ENCODE results near the gene DDX54.
A peak's percentile ranks its signal among the peaks of the same experiment; 100 is the strongest.

The DDX54 gene

GRCh38 chr12:113197518-113198077 lies 12.3 kb upstream of the DDX54 start:
- Histone ChIP-seq H3K4me3 (no peak overlapping the region), H3K27ac (no peak overlapping the region)

- H3K4me3 ChIP-seq = no peak overlapping the region
- H3K27ac ChIP-seq = no peak overlapping the region
These were observed 11.7 kb upstream of the DDX54 start for GRCh38 chr12:113196990-113197389.

- Histone ChIP-seq H3K27ac (no peak overlapping the region), H3K4me3 (no peak overlapping the region)
These were observed 11.3 kb upstream of the DDX54 start for GRCh38 chr12:113196582-113196981.

GRCh38 chr12:113195598-113195997 lies 10.3 kb upstream of the DDX54 start:
- no peak overlapping the region for H3K4me3 ChIP-seq

GRCh38 chr12:113194971-113195391 lies 9.7 kb upstream of the DDX54 start:
- Histone ChIP-seq H3K4me3 (no peak overlapping the region), H3K27ac (peak overlapping the region in 8 of 21 experiments; percentile 4 to 68 (median 52))

More at GRCh38 chr12:113195598-113195997, 10.3 kb upstream of the DDX54 start:
- H3K27ac ChIP-seq = peak overlapping the region in 7 of 21 experiments; percentile 4 to 68 (median 61)

GRCh38 chr12:113191227-113191626 lies 5.9 kb upstream of the DDX54 start:
- peak overlapping the region in 1 of 21 experiments; percentile 59 for H3K27ac ChIP-seq
- no peak overlapping the region for H3K4me3 ChIP-seq

- H3K27ac ChIP-seq = peak overlapping the region in 1 of 21 experiments; percentile 59
- no peak overlapping the region for H3K4me3 ChIP-seq
These were observed 5.5 kb upstream of the DDX54 start for GRCh38 chr12:113190761-113191160.

- Histone ChIP-seq H3K27ac (no peak overlapping the region), H3K4me3 (no peak overlapping the region)
These were observed 4.1 kb upstream of the DDX54 start for GRCh38 chr12:113189361-113189760.

GRCh38 chr12:113186666-113187325 lies 1.5 kb upstream of the DDX54 start:
- H3K27ac ChIP-seq = peak overlapping the region in 5 of 21 experiments; percentile 1 to 99 (median 97)
- peak overlapping the region in 3 of 7 experiments; percentile 82 to 98 (median 92) for H3K4me3 ChIP-seq

- peak overlapping the region; percentile 68 to 98 (median 92) for H3K4me3 ChIP-seq
- H3K27ac ChIP-seq = peak overlapping the region in 19 of 21 experiments; percentile 82 to 100 (median 97)
These were observed 721 bp upstream of the DDX54 start for GRCh38 chr12:113186033-113186365.

- H3K4me3 ChIP-seq = peak overlapping the region; percentile 68 to 98 (median 92)
- peak overlapping the region; percentile 82 to 100 (median 97) for H3K27ac ChIP-seq
These were observed 438 bp downstream of the DDX54 start for GRCh38 chr12:113184900-113185179.

GRCh38 chr12:113184098-113184899 lies 979 bp downstream of the DDX54 start:
- H3K27ac ChIP-seq = peak overlapping the region in 20 of 21 experiments; percentile 82 to 100 (median 97)

GRCh38 chr12:113183030-113183589 lies 2.2 kb downstream of the DDX54 start:
- Histone ChIP-seq H3K4me3 (no peak overlapping the region), H3K27ac (no peak overlapping the region)

More at GRCh38 chr12:113184098-113184899, 979 bp downstream of the DDX54 start:
- H3K4me3 ChIP-seq = peak overlapping the region; percentile 68 to 98 (median 92)

- Histone ChIP-seq H3K27ac (no peak overlapping the region), H3K4me3 (no peak overlapping the region)
These were observed 3.3 kb downstream of the DDX54 start for GRCh38 chr12:113181975-113182374.

GRCh38 chr12:113180333-113180732 lies 4.9 kb downstream of the DDX54 start:
- Histone ChIP-seq H3K4me3 (no peak overlapping the region), H3K27ac (no peak overlapping the region)

GRCh38 chr12:113179023-113179422 lies 6.3 kb downstream of the DDX54 start:
- H3K27ac ChIP-seq = no peak overlapping the region
- no peak overlapping the region for H3K4me3 ChIP-seq

GRCh38 chr12:113174461-113175384 lies 10.6 kb downstream of the DDX54 start:
- H3K27ac ChIP-seq = no peak overlapping the region
- no peak overlapping the region for H3K4me3 ChIP-seq

- H3K27ac ChIP-seq = no peak overlapping the region
These were observed 12.1 kb downstream of the DDX54 start for GRCh38 chr12:113173081-113173698.

GRCh38 chr12:113172185-113172584 lies 13.1 kb downstream of the DDX54 start:
- H3K4me3 ChIP-seq = no peak overlapping the region
- H3K27ac ChIP-seq = no peak overlapping the region

More at GRCh38 chr12:113173081-113173698, 12.1 kb downstream of the DDX54 start:
- no peak overlapping the region for H3K4me3 ChIP-seq
